GM19467 (cell line): ENCODE results near the gene CAPN3.
"Not testable (repeated sequence)": the region's sequence is repeated elsewhere in the genome, so short reads cannot be mapped to it uniquely, and the experiment has no call there.

Experiments
- ATAC-seq: cut with Tn5 transposase; IDR thresholded peaks from one replicate; pipeline ENCODE4 v1.9.1; 2021; ENCODE audit warnings: mild to moderate bottlenecking, moderate library complexity; ENCODE audit not compliant: unreplicated experiment

CAPN3 gene

GRCh38 chr15:42359249-42359648 lies at the start of gene CAPN3:
Gene CAPN3, plus strand, starts transcription at chr15:42359501. Its CDS starts 305 bp downstream, at chr15:42359806.
- no peak for ATAC-seq

GRCh38 chr15:42313463-42313862 lies 45.8 kb upstream of the CAPN3 start:
- ATAC-seq, result no peak

GRCh38 chr15:42314818-42315217 lies 44.5 kb upstream of the CAPN3 start:
- ATAC-seq, result no peak

GRCh38 chr15:42315521-42315920 lies 43.8 kb upstream of the CAPN3 start:
- ATAC-seq, result no peak

- ATAC-seq, result not testable (repeated sequence)
These were observed 43.0 kb upstream of the CAPN3 start for GRCh38 chr15:42316282-42316805.

GRCh38 chr15:42319206-42319605 lies 40.1 kb upstream of the CAPN3 start:
- no peak for ATAC-seq

- no peak for ATAC-seq
These were observed 35.0 kb upstream of the CAPN3 start for GRCh38 chr15:42324308-42324707.

- ATAC-seq, result no peak
These were observed 30.1 kb upstream of the CAPN3 start for GRCh38 chr15:42329161-42329560.

- no peak for ATAC-seq
These were observed 29.3 kb upstream of the CAPN3 start for GRCh38 chr15:42329992-42330391.

GRCh38 chr15:42331235-42331634 lies 28.1 kb upstream of the CAPN3 start:
- ATAC-seq, result no peak

GRCh38 chr15:42332331-42332730 lies 27.0 kb upstream of the CAPN3 start:
- no peak for ATAC-seq

- no peak for ATAC-seq
These were observed 24.2 kb upstream of the CAPN3 start for GRCh38 chr15:42335074-42335473.

GRCh38 chr15:42336650-42337049 lies 22.7 kb upstream of the CAPN3 start:
- ATAC-seq, result not testable (repeated sequence)

- not testable (repeated sequence) for ATAC-seq
These were observed 22.2 kb upstream of the CAPN3 start for GRCh38 chr15:42337104-42337503.

GRCh38 chr15:42338500-42338899 lies 20.8 kb upstream of the CAPN3 start:
- no peak for ATAC-seq

GRCh38 chr15:42343596-42344232 lies 15.6 kb upstream of the CAPN3 start:
- ATAC-seq, result no peak

- ATAC-seq, result no peak
These were observed 14.5 kb upstream of the CAPN3 start for GRCh38 chr15:42344763-42345162.

- no peak for ATAC-seq
These were observed 13.8 kb upstream of the CAPN3 start for GRCh38 chr15:42345504-42345903.

GRCh38 chr15:42348083-42348482 lies 11.2 kb upstream of the CAPN3 start:
- ATAC-seq, result no peak

GRCh38 chr15:42349186-42349585 lies 10.1 kb upstream of the CAPN3 start:
- ATAC-seq, result no peak

GRCh38 chr15:42352401-42352800 lies 6.9 kb upstream of the CAPN3 start:
- no peak for ATAC-seq

GRCh38 chr15:42353061-42353460 lies 6.2 kb upstream of the CAPN3 start:
- ATAC-seq, result no peak

- no peak for ATAC-seq
These were observed 4.5 kb upstream of the CAPN3 start for GRCh38 chr15:42354824-42355223.
